Right hindlimb (tissue), 1 donor: ENCODE results near the gene GTF2E1.
"Not testable (repeated sequence)": the region's sequence is repeated elsewhere in the genome, so short reads cannot be mapped to it uniquely, and the experiment has no call there.

Source experiments
- DNase-seq: peaks from one replicate; pipeline ENCODE4 v3.0.0-alpha.2; 2018

GTF2E1 gene

GRCh38 chr3:120742198-120742848, at the start of gene GTF2E1, which contains the start of gene RABL3:
Gene GTF2E1, plus strand, starts transcription at chr3:120742744. Its CDS starts 7,809 bp downstream, at chr3:120750553.
Gene RABL3, minus strand, starts transcription at chr3:120742516. Its CDS starts 9 bp downstream, at chr3:120742507.
- peak; percentile 99 for DNase-seq

- no peak for DNase-seq
Observed at GRCh38 chr3:120693439-120694171, 48.9 kb upstream of the GTF2E1 start.

GRCh38 chr3:120699333-120699732, 43.2 kb upstream of the GTF2E1 start:
- no peak for DNase-seq

DNA sequence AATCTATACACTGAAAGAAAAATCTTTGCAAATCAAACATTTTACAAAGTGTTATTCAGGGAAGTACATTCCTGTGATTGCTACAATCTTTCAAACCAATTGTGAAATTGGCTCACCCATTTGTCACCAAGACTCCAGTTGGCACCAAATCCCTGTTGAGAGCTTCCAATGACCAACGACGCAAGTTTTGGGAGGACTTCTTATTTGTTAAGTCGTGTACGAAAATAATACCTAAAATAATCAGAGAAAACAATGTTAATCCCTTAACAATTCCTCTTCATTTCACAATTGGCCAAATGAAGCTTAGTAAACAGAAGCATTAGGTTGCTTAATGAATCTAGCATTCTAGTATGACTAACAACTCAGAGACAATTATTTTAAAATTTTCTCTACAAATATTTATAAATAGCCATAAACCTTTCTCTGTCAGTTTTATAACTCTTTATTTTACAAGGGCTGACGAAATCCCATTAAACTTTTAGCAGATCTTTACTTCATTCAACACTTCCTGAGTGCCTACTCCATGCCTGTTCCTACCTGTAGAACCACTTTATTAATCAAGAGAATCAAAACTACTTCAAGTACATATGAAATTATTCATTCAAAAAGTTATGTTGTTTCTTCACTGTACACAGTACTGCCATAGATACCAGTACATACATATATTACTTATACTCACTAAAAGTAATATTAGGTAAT, 36.5 kb upstream of the GTF2E1 start:
- DNase-seq, result no peak

- no peak for DNase-seq
Observed at GRCh38 chr3:120706950-120707349, 35.6 kb upstream of the GTF2E1 start.

GRCh38 chr3:120708408-120708807, 34.1 kb upstream of the GTF2E1 start:
- no peak for DNase-seq

DNA sequence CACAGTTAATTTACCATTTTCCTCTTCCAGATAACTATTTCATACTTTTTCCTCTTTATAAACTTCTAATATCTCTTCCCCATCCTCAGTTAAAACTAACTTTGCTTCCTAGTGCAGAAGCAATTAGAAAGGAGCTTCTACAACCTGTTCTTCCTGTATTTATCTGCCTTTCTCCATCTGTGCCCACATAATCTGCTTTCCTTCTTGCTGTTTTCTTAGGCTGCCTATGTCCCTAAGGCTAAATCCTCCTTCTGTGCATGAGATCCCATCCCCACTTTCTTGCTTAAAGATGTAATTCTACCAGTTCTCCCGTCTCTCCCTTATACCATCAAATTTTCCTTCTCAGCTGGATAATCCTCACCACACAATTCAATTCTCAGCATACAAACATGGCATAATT, 32.2 kb upstream of the GTF2E1 start:
- DNase-seq, result no peak

DNA sequence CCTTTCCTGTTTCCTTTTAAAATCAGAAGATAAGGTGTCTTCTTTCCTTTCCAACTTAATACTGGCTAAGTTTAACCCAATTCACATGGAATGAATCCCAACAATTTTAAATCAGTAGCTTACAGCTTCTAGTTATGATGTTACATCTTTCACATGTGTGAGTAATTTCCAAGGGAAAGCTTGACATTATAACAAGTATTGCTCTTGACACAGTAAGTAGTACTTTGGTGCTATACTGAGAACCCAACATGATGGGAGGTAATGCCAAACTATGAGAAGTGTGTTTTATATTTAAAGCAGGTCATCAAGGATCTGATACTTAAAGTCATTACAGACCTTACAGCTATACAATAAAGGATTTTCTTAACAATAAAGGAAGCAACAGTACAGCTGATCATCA, 29.3 kb upstream of the GTF2E1 start:
- no peak for DNase-seq

GRCh38 chr3:120719167-120719834, 23.2 kb upstream of the GTF2E1 start:
- not testable (repeated sequence) for DNase-seq

- no peak for DNase-seq
Observed at GRCh38 chr3:120726791-120727190, 15.8 kb upstream of the GTF2E1 start.

- no peak for DNase-seq
Observed at GRCh38 chr3:120730576-120731542, 11.7 kb upstream of the GTF2E1 start.

DNA sequence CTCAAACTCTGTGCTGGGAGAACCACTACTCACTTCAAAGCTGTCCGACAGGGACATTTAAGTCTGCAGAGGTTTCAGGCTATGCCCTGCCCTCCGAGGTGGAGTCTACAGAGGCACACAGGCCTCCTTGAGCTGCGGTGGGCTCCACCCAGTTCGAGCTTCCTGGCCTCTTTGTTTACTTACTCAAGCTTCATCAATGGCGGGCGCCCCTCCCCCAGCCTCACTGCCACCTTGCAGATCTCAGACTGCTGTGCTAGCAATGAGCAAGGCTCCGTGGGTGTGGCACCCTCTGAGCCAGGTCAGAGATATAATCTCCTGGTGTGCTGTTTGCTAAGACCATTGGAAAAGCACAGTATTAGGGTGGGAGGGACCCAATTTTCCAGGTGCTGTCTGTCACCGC, 4.5 kb upstream of the GTF2E1 start:
- not testable (repeated sequence) for DNase-seq

GRCh38 chr3:120741320-120741719, 1.2 kb upstream of the GTF2E1 start:
- DNase-seq, result no peak

DNA sequence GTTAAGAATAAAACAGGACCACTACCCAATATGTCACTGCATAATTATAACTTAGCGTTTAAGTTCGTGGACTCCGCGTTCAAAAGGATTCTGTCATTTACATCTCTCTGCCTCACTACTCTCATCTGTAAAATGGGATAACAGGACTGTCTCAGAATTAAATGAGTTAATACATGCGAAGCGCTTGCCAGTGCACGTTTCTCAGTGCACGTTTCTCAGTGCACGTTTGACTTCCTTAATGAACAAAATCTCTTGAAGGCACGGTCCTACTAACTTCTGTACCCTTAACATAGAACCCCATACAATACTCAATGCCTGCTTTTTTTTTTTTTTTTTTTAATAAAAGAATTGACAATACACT, 727 bp upstream of the GTF2E1 start:
- DNase-seq, result no peak

DNA sequence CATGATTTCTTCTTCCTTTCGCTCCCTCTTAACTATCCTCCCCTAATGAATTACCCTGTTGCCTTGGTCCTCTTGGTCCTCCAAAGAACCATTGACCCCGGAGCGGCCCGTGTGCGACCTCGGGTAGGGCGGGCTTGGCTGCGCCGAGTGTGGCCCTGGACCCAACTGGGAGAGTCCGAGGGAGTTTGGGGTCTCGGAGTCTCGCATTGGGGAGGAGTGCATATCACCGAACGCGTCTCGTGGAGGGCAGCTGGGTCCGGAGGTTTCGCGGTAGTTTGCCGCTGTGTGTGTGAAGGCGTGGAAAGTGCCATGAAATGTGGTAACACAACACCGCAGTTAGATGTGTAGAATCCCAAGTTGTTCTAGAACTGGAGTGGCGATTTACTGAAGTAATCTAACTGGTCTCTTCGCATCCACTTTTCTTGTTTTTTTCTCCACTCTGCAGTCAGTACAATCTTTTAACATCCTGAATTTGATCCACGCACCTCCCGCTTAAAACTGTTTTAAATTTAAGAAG, 363 bp downstream of the GTF2E1 start:
- DNase-seq, result no peak

- peak; percentile 19 for DNase-seq
Observed at GRCh38 chr3:120743556-120744195, 1.1 kb downstream of the GTF2E1 start.

DNA sequence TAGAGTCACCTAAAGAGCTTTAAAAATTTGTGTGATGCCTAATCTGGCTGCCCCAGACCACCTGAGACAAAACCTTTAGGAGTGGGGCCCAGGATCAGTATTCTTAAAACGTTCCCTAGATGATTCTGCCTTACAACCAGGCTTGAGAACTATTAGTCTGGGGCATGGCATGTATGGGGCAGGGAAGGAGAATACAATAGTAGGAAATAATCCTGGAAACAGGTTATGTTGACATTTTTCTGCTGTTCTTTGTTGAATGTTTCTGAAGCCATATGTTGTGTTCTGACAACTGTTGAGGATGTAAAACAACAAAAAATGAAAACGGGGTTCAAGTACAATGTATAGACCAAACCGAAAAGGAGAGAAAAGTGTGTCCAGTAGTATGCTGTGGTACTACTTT, 2.9 kb downstream of the GTF2E1 start:
- DNase-seq, result no peak

DNA sequence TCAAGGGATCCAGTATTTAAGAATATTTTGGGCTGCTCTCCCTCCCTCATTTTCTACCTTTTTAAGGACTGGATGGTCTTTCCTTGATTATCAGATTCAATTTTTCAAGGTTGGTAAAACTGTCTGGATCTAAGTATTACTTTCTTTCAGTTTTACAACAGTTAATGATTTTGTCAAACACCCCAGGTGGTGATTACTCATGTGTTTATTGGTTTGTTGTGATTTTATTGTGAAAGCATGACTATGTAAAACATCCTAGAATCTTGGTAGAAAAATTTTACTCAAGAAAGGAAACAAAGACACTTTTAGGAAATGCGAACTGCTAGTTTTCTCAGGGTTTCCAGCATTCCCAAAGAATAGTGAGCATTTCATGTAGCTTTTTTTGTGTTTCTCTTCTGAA, 7.3 kb downstream of the GTF2E1 start:
- no peak for DNase-seq

DNA sequence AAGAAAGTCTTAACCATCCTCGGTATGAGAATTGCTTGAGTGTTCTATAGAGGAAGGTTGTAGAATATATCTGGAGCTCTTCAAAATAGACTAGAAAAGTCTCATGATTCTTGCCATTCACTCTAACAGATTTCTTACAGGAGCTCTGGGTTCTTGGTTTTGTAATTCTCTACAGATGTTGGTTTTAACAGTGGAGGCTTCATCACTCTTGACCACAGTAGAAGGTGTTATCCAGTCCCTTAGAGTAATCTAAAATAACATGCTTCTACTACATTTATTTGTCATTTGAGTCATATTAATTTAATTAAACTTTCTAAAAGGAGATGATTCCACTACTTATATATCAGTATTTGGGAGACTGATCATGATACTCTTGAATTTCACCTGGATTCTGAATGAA, 9.7 kb downstream of the GTF2E1 start:
- no peak for DNase-seq

DNA sequence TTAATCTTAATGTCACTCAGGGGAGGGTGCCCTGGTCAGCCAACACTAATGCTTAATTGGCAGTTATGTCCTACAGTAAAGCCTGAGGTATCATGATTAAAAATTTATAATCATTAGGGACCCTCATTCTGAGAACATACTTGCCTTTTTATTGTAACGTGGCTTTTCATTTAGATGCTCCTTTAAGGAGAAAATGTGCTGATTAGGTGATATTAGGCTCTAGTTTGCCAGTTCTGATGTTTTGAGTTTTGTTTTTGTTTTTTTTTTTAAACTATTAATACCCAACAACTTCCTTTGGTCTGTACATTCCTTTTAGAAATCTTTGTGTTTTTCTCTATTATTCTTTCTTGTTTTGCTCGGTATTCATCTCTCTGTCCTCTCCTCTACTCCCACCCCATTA, 10.3 kb downstream of the GTF2E1 start:
- no peak for DNase-seq

DNA sequence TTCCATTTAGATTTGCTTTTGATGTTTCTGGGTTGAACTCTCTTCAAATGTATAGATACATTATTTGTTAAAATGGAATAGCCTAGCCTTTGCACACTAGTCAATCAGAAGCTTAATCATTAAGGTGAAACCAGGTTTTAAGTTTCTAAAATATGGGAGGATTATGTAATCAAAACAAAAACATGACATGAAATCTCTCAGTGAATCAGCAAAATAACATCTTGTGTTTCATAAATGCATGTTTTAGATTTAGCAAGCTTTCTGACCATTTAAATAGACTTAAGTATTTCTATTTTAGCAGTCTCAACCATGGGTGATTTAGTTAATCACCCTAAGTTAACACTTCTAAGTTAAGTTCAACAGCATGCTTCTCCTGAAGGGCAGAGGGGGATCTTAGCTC, 11.3 kb downstream of the GTF2E1 start:
- no peak for DNase-seq
